ENCODE data around the gene ASB11.
"Not testable (repeated sequence)": the region's sequence is repeated elsewhere in the genome, so short reads cannot be mapped to it uniquely, and the experiment has no call there.

The ASB11 gene

GRCh38 chrX:15301924-15302323 lies 13.5 kb downstream of the ASB11 start:
- no peak for DNase-seq

GRCh38 chrX:15299941-15300851 lies 15.2 kb downstream of the ASB11 start:
- no peak for DNase-seq

DNA sequence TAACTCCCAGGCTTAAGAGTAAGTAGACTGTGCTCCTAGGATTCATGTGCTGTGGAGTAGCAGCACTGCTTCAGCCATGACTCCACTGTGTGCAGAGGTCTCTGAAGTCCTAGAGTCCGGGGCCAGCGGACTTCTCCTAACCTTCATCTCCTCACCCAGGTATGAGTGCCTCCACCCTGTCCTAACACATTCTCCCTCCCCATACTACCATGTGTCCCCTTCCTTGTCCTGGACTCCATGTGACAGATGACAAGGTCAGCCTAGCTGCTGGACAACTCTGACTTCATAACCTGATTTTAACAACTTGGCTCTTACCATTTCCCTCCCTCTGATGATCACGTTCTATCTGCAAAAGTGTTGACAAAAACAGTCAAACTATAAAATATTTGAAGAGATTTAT lies 16.7 kb downstream of the ASB11 start:
- no peak for DNase-seq

- no peak for DNase-seq
Measured at GRCh38 chrX:15298201-15298600, 17.2 kb downstream of the ASB11 start.

DNA sequence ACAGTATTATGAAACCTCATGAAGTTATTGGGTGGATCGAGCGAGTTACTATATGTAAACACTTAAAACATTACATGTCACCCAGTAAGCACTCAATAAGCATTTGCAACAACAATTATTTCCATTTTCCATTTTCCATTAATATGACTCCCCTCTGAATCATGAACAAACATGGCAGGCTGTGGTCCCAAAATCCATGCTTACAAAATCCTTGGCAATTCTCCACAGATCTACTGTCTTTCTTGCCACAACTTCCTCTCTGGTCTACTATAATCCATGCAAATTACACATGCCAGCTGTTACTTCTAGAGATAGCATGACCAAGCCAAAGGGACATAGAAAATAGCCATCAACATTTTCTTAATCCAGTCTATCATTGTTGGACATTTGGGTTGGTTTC lies 22.0 kb downstream of the ASB11 start:
- no peak for DNase-seq

- DNase-seq: no peak
Measured at GRCh38 chrX:15292861-15293260, 22.6 kb downstream of the ASB11 start.

DNA sequence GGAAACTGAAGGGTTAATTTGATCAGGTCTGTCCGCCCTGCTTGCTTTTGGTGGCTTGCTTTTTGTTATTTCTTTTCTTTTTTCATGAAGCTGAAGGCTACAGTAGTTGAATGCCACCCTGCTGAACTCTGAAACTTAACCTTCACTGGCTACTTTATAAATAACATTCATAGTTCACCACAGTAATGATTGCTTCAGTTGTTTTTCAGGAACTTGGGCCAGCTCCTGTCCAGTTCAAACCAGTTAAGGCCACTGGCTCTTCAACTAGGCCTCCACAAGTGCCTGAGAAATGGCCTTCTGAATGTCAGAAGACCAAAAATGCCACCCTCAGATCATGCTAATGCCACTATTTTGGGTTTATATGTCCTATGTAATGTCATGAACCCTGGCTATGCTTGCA lies 37.8 kb downstream of the ASB11 start:
- DNase-seq: no peak

DNA sequence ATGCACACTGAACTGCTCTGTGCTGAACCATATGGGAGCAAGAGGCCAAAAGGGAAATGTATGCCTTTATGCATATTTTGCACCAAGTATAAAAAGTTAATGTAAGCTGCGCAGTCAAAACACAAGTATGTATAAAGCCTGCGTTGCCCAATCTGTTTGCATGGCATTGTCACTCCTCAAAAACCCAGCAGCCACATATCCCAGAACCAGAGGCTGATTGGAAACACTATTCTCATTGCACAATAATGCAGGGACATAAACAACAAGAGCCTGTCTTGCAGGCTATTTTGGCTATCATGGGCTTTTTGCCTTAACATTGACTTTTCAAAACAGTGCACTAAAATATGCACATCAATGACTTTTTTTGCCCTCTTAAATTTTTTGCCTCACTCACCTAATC lies 40.5 kb downstream of the ASB11 start:
- no peak for DNase-seq

DNA sequence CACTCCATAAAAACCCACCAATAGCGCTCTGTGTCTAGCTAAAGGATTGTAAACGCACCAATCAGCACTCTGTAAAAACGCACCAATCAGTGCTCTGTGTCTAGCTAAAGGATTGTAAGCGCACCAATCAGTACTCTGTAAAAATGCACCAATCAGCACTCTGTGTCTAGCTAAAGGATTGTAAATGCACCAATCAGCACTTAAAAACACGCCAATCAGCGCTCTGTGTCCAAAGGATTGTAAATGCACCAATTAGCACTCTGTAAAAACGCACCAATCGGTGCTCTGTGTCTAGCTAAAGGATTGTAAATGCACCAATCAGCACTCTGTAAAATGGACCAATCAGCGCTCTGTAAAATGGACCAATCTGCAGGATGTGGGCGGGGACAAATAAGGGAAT lies 42.2 kb downstream of the ASB11 start:
- not testable (repeated sequence) for DNase-seq

- no peak for DNase-seq
Measured at GRCh38 chrX:15271757-15272156, 43.7 kb downstream of the ASB11 start.

- peak; percentile 4 for DNase-seq
Measured at GRCh38 chrX:15269618-15270521, 45.6 kb downstream of the ASB11 start, which contains the start of gene ASB9. ASB9 (minus strand) TSS chrX:15270083; CDS start chrX:15269874, 209 bp downstream.

GRCh38 chrX:15269120-15269519 lies 46.3 kb downstream of the ASB11 start:
- DNase-seq: no peak

DNA sequence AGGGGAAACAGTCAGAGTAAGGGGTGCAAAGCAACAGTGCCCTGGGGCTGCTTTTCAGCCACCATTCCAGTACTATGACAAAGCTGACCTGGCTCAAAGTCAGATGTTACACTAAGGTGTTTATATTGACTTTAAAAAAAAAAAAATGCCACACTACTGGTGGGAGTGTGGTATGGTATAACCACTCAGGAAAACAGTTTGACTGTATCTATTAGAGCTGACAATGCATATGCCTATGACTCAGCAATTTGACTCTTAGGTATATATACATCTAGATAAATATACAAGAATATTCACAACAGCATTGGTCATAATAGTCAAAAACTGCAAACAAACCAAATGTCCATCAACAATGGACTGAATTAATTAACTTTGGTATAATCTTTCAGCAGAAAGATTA lies 60.6 kb downstream of the ASB11 start:
- no peak for DNase-seq

- DNase-seq: no peak
Measured at GRCh38 chrX:15245896-15246295, 69.5 kb downstream of the ASB11 start.

- DNase-seq: no peak
Measured at GRCh38 chrX:15244421-15244820, 71.0 kb downstream of the ASB11 start.

DNA sequence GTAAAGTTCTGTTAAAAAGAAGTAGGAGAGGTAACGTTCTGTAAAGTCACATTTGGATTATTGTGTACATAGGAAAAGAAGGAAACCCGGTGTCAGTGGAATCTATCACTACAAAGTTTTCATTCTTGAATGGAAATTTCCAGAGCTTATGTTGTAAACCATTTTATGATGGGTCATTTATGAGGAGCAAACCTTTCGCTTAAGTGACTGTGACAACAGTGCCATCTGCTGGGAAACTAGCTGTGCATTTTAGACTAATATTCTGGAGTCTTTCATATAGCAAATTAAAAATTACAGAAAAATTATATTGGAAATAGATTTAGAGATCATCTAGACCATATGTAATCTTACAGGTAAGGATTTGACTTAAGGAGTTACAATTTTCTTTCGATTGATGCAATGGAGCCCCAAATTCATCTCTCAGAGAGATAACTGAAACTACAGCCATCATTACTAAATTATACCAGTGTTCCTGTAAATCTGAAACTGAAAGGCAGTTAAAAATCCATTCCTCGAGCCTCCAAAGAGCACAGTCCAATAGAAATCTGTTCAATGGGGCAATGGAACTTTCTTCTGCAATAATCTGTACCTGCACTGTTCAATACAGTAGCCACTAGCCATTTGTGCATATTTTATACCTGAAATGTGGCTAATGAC lies 72.4 kb downstream of the ASB11 start:
- peak; percentile 24 for DNase-seq

- no peak for DNase-seq
Measured at GRCh38 chrX:15241301-15241700, 74.1 kb downstream of the ASB11 start.

- DNase-seq: no peak
Measured at GRCh38 chrX:15240414-15240813, 75.0 kb downstream of the ASB11 start.

DNA sequence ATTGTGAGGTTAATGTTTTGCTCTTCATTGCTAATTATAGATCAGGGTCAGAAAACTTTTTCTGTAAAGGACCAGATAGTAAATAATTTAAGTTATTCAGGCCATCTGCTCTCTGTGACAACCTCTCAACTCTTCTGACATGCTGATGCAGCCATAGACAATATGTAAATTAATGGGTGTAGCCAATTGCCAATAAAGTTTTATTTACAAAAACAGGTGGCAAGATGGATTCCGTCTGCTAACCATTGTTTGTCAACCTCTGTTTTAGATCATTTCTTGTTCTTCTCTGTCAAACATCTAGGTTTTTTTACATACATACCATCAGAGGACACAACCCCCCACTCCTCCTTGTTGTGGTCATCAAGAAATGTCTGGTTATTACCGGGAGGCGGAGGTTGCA lies 79.3 kb downstream of the ASB11 start:
- DNase-seq: no peak

GRCh38 chrX:15235001-15235400 lies 80.4 kb downstream of the ASB11 start:
- DNase-seq: no peak

DNA sequence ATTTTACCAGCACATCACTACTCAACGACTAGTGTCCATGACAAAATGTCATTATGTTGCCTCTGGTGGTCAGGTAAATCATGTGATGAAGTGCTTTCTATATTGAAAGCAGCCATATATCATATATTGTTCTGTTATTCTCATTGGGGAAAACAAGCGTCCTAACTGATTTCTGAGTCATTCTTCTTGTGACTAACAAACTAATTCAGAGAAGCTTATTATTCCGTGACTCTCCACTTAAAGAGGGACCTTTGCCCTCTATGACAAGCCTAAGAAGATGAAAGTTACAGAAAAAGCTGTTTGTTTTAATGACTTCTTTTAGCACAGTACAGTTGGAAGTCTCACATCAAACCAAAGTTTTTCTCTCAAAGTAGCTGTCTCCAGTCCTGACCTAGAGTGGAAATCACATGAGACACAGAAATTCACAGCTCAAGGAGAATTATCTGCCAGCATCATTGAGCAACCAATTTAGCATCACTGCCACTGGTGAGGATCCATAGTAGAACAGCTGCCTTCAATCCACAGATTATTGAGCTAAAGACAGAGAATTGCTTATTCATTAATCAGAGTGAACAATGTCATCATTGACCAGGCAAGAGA lies 81.9 kb downstream of the ASB11 start:
- DNase-seq: no peak

Data from activated CD4-positive, alpha-beta T cell treated with anti-CD3 and anti-CD28 coated beads, Interleukin-2, amount 50 U/mL, for 1 hour (primary cell).